ENCODE data around the gene SRRM4.

DNA sequence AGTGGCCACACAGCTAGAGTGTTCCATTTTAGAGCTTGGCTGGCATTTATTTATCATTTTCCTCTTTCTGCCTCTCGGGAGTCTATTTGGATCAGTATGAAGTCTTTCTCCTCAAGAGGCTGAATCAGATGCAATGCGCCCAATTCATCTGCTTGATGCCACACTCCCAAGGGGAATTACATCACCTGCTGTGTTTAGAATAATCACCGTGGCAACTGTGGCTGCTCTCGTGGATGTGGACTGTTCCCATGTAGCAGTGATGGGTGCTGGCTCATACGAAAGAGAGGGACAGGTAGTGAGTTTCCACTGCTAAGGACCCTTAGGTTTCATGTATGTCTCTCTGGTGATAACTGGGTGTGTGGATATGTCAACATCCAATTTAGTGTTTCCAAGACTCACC, 70.7 kb downstream of the SRRM4 start:
- TF ChIP-seq ZBTB4 (CRISPR knock-in tag; IDR thresholded peaks at IDR 0.05) (no peak), CTCF (IDR thresholded peaks at IDR 0.05 in 2 of 3, conservative IDR thresholded peaks at IDR 0.05 in 1 of 3; ENCODE audit: control insufficient read depth in 2 of 3, extremely low read depth in 1 of 3, insufficient read depth in 1 of 3, low read depth in 3 of 3, low read length in 3 of 3) (no peak), NFIC (IDR thresholded peaks at IDR 0.05; ENCODE audit: low read depth, low read length) (no peak), REST (IDR thresholded peaks at IDR 0.05; ENCODE audit: low read depth, low read length) (no peak), EED (IDR thresholded peaks at IDR 0.05; ENCODE audit: low read depth) (no peak), SIN3A (IDR thresholded peaks at IDR 0.05; ENCODE audit: low read depth, low read length) (no peak), NFYB (IDR thresholded peaks at IDR 0.05; ENCODE audit: insufficient read depth, low read depth, low read length) (no peak), KAT2A (conservative IDR thresholded peaks at IDR 0.05; ENCODE audit: control insufficient read depth, low read depth, low read length) (no peak), CEBPB (IDR thresholded peaks at IDR 0.05; ENCODE audit: borderline replicate concordance in 1 of 2, low read depth in 2 of 2, low read length in 2 of 2) (no peak)
